NCI-H187 treated with DMSO at 0.1 percent for 48 hours (cell line): ENCODE results near the gene JHY.

ENCODE experiments used
- DNase-seq: peaks from one replicate; lab custom pipeline; 2025; lab: John Stamatoyannopoulos, UW

JHY gene

DNA sequence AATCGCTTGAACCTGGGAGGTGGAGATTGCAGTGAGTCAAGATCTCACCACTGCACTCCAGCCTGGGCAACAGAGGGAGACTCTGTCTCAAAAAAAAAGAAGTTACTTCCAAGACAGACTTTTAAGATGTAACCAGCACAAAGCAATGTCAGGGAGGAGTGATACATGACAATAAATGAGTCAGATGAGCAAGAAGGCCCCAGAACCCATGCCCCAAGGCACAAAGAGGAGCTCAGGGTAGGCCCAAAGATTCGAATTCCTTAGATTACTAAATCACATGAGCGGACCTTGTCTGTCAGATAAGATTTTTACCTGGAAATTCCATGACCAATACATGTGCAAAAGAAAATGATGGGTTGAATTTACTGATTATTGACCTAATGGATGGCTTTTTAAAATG lies 10.5 kb upstream of the JHY start:
- no peak for DNase-seq

DNA sequence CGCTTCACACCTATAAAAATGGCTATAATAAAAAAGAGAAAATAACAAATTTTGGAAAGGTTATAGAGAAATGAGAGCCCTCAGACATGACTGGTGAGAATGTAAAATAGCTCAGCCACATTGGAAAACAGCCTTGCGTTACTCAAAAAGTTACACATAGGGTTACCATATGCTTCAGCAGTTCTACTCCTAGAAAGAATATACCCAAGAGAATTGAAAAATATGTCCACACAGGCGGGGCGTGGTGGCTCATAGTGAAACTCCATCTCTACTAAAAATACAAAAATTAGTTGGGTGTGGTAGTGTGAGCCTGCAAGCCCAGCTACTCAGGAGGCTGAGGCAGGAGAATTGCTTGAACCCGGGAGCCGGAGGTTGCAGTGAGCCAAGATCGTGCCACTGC lies 7.6 kb upstream of the JHY start:
- DNase-seq = no peak

DNA sequence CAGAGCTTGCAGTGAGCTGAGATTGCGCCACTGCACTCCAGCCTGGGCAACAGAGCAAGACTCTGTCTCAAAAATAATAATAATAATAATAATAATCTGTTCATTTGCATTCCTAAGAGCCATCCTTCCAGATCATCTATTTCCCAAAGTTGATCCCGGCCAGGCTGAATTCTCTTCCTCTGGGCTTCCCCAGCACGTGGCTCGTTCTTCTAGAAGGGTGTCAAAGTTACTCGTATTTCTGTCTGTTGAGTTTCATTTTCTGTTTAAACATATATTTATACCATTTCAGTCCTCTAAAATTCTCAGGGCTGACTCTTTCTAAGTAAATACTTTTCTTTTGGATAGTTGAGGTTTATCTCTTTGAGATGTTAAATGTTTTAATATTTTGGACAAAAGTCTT lies 4.8 kb upstream of the JHY start:
- no peak for DNase-seq

DNA sequence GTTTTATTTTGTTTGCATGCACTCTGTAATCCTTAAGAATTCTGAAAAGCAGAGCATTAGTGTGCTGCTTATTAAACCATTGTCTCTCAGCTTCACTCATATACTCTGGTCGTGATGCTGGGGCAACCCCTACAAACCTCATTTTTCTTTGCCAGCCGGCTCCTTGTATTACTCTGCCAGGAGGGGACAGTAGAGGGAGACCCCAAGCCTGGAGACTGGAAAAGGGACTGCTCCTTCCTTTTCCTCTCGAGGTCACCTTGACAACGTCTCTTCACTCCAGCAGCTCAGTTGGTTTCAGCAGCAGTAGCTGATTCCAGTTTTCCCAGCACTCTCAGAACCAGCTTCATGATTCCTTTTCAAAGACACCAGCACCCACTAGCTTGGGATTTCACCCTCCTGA lies 2.8 kb upstream of the JHY start:
- no peak for DNase-seq

DNA sequence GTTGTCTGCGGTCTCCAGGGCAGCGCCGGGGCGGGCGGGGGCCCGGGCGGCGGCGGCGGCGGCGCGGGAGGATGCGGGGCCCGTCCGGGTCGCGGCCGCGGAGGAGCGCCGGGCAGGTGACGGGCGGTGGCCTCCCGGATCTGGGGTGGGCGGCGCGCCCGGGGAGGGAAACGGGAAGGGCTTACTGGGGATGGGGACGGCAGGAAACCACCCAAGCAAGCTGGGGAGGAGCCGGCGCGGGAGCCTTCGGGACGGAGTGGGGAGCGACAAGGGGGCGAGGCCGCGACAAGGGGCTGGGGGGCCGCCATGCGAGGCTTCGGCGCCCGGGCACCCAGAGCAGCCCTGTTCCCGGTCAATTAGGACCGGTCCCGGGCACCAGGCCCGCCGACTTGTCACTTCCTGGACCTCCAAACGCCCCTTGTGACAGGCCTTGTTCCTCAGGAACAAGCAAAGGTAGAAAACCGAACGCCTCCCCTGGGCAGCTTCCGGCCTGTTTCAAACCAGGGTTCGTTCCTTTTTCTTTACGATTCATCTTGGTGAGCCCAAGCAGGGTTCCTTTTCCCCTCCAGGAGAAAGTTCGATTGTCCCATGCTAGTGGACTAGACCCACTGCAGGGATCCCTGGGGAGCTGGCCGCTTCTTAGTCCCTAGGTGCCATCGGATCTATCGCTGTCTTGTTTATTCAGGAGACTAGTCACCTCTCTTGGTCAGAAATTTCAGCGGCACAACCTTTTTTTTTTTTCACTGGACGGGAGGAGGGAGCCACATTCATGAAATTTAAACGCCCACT lies 492 bp downstream of the JHY start:
- no peak for DNase-seq

DNA sequence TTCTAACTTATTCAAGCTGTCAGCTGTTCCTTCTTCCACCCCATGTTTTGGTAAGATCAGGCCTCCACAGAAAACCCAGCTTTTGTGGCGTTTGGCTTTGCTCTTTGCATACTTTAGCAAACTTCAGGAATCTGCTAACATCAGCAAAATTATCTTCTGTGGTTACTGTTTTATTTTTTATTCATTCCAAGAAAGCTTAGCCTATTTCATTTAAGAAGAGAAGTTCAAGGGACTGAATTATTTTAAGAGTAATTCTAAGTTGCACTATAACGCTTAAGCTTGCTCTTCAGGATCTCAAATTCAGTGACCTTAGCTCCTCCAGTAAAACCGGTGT lies 1.1 kb downstream of the JHY start:
- DNase-seq = no peak

DNA sequence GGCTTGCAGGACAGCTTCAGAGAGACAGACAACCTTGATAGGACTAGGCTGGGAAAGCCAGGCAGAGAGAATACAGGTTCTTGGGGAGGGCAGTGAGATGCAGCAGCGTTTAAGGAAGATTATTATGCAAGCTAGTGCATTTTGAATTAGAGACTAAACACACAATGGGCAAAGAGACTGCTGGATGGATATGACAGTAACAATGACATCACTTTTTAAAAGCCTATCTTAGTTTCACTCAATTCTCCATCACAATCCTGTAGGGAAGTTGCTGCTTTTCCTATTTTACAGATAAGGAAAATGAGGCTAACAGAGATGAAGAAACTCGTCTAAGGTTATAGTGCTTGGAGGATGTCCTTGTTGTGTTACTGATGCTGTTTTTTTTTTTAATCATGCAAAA lies 5.6 kb downstream of the JHY start:
- no peak for DNase-seq

DNA sequence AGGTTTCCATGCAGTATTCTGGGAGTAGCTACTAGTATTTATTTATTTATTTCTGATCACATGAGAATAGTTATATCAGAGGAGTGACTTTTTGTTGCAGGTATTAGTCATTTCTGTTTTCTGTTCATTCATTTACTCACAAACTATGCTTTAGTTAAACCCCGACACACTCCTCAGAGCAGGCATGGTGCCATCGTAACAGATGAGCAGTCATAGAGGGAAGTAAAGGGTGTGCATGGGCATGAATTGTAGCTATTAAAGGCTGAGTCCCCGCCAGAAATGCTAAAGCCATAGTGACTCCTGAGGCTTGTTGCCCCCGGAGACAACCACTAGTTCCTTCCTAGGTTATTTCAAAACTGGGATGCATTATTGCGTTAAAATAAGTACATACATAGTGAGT lies 10.6 kb downstream of the JHY start:
- DNase-seq = no peak

DNA sequence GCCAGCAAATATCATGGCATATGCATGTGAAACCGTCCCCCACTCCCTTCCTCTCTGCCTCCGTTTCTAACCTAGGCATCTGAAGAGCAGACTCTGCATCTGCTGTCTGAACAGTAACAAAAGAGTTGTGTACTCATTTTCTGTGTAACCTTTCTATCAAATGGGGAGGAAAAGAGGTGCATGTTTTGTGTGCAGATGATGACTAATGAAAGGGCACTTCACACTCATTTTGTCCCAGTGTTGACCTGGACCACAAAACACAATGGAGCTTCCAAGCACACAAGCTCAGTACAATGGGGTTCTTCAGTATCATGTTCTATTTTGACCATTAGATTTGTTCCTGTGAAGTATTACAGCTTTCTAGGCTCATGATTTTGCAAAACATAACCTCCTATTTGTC lies 13.0 kb downstream of the JHY start:
- DNase-seq = peak; percentile 56

DNA sequence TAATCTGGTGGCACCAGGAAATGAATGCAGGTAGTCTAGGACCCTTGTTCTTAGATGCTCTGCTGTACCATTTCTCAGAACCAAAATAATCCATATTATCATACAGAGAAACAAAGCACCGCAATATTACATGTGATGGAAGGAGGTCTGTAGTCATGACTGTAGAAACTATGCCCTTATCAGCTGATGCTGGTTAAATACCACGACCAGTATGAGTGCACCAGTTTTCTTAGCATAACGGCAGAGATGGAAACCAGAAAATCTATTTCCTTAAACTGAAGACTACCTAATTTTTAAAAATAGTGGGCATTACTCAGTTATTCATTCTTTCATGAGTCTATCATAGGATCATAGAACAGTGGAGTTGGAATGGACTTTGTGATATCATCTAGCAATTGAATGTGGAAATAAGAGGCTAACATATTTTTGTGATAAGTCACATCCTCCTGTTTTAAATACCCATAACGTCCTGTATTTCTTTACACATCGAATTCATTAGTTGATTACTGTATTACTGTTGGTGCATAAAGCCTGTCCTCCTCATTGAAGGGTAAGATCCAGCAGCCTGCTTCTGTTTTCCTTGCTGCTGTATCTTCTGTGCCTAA lies 15.1 kb downstream of the JHY start:
- DNase-seq = no peak

DNA sequence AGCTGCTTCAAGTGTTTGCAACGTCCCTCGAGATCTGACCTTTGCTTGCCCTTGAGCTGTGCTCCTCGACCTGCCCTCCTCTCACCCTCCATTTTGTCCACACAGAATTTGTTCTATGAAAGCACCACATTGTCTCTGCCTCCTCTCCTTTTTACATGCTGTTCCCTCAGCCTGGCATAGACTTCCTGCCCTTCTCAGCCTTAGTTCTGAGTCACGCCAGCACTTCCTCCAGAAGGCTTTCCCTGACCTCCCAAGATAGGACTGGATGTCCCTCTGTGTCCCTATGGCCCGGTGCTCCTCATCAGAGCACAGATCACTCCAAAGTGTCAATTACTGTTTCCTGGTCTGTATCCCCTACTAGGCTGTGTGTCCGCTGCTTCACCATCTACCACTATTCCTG lies 16.2 kb downstream of the JHY start:
- DNase-seq = no peak

DNA sequence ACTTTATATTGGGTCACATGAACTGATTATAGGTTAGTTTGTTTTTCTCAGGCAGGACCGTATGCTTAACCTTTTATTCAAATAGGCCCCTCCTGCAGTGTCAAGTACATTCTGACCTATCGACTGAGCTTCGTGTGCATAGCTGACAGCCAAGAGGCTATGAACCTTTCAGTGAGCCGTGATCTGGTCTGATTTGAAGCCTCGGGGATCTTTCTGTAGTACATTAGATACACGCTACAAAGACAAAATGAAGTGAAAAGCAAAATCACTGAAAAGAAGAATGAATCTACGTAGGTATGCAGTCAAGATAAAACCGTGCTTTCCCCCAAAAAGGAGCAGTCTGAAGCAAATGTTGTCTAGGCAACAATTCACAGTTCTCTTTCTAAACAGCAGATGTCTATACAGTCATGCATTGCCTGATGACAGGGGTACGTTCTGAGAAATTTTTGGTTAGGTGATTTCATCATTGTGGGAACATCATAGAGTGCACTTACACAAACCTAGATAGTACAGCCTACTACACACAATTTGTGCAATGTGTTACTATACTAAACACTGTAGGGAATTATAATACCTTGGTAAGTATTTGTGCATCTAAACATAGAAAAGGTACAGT lies 18.1 kb downstream of the JHY start:
- DNase-seq = no peak

DNA sequence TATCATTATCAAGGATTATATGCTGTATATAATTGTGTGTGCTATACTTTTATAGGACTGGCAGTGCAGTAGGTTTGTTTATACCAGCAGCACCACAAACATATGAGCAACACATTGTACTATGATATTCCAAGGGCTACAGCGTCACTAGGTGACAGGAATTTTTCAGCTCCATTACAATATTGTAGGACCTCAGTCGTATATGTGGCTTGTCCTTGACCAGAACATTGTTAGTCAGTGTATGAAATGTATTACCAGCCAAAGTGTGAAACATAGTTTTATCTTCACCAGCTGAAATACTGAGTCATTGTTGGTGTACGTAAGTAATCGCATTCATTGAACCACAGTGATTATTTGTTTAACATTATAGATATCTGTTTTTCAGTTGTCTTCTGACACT lies 20.4 kb downstream of the JHY start:
- DNase-seq = no peak

DNA sequence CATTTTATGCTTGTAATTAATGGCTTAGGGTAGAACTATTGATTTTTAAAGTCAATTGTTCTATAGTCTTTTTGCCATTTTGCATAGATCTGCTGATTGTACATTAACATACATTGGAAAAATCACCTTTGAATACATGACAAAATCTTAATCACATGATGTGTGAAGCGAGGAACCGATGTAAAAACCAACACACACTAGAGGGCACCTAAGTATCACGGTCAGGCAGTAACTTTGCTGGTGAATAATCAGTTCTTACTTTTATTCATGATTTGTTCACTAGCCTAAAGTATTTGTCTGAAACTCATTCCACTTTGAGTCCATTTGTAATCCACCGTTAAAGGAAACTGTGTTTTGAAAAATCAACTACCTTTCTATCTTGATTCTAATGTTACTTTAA lies 28.2 kb downstream of the JHY start:
- no peak for DNase-seq

DNA sequence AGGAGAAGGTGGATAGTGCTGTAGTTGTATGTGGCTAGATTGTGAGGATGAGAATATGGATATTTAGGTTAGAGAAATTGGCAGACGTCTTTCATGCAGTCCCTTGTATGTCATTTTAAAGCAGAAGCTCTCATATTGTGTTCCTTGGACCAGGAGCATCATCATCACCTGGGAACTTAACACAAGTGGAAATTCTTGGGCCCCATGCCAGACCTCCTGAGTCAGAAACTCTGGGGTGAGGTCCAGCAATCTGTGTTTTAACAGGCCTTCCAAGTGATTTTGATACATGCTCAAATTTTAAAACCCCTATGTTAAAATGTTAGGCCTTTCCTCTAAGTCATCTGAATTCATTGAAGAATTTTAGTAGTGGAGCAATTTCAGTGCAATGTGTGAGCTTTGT lies 34.8 kb downstream of the JHY start:
- no peak for DNase-seq

DNA sequence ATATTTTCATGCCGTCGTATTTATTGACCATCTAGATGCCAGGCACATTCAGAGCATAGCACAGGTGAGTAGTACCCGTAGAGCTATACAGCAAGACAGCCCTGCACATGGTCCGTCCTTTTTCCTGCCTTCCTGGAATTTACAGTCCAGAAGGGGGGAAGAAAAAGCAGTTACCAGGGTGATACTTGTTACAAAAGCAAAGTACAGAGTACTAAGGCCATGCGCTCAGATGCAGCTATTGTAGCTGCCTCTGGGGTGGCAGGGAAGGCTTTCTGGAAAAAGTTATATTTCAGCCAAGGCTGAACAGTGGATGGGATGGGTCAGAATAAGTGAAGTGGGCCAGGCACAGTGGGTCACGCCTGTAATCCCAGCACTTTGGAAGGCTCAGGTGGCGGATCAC lies 36.2 kb downstream of the JHY start:
- no peak for DNase-seq

DNA sequence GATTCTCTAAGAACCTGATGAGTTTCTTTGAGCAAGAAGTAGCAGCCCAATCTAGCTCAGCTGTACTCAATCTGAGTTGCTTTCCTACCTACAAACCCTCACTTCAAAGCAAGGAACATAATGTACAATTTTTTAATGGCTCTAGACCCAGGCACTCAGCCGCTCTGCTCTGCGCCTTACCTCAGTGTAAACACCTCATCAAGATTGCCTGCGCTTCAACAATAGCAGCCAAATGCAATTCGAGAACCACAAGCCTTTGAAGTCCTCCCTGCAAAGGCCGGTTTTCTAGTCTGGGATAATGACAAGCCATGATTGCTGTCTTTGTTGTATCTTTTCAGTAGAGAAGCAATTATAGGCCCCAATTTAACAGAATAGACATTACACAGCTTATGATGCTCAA lies 38.0 kb downstream of the JHY start:
- DNase-seq = peak; percentile 76

DNA sequence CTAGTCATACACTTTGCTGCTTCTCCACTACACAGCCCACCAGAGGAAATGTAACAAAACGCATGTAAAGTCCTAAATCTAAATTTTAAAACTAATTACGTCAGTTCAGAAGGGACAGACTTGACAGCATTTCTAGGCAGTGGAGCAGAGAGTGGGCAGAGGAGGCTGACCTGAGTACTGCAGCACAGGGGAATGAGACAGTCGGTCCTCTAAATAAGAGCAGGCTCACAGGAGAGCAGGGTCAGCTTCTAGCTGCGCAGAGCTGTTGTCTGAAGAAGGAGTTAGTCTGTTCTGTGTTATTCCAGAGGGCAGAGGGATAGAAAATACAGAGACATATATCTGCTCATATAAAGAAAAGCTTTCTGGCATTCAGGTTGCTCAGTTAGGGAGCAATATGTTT lies 40.3 kb downstream of the JHY start:
- DNase-seq = no peak

DNA sequence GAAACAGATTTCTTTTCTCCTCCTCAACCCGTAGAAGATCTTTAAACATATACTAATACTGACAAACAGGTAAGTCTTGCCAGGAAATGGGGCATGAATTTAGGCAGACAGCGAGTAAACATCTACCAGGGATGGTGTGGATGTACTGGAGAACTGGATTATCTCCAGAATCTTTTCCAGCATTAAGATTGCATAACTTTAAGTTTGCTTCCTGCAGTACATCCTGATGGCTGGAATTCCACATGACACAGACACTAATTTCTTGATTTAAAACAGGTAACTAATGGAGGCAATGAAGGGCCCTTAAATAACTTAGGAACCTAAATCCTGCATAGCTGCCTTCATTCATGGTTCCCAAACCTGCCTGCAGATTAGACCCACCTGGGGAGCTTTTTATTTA lies 40.7 kb downstream of the JHY start:
- DNase-seq = no peak

DNA sequence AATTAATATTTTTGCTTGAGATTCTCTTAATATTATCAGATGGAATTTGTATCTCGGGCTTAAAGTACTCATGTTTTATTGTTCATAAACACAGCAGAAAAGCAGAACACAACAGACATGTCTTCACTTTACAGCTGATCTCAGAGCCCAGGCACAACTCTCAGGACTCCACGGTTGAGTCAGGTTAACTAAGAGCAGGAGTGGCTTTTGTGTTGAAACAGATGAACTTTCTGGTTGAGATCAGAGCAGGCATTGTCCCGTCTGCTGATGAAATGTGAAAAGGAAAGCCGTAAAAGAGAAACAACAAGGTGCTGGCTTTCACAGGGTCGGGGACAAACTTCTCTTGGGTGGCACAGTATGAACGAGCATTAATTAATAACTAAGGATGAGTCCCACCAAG lies 49.0 kb downstream of the JHY start:
- DNase-seq = no peak

DNA sequence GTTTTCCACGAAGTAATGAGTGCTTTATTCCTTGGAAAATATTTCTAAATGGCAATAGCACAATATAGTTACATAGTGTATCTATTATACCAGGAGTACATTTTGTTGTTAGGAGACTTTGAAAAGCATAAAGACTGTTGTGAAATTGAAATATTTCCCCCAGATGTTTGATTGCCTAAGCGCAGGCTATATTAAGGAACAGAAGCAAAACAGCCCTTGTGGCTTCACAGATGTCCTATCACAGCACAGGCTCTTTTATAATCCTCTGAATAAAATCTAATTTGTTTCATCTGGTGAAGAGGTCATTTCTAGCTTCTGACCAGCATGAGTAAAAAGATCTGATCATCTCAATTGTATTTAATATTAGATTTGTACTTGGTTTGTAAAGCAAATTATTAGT lies 50.9 kb downstream of the JHY start:
- no peak for DNase-seq

DNA sequence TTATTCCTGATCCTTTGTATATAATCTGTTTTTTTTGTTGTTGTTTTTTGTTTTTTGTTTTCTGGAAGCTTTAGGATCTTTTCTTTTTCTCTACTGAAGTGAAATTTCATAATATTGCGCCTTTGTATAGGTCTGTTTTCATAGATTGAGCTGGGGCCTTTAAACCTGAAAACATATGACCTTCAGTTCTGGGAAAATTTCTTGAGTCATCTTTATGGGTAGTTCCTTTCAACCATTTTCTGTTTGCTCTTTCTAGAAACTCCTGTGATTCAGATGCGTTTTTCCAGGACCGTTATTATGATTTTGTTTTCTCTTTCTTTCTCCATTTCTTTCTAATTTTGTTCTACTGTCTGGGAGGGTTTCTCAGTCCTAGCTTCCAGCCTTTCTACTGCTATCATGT lies 55.4 kb downstream of the JHY start:
- no peak for DNase-seq

DNA sequence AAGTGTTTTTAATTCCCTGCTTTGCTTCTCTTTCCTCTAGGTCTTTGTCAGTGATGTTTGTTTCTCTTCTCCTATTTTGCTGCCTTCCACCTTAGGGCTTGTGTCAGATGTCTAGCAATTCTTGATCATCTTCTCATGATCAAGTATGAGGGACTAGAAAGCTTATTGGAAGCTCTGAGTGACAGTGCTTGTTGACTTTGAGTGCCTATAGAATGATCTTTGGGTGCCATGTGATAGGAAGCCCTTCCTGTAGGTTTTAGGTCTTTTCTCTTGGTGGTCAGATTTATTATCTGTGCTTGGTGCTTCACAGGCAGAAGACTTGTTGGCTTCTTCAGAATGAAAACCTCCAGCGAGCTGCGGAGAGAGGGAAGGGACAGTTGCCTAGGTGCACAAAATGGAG lies 56.0 kb downstream of the JHY start:
- DNase-seq = no peak

DNA sequence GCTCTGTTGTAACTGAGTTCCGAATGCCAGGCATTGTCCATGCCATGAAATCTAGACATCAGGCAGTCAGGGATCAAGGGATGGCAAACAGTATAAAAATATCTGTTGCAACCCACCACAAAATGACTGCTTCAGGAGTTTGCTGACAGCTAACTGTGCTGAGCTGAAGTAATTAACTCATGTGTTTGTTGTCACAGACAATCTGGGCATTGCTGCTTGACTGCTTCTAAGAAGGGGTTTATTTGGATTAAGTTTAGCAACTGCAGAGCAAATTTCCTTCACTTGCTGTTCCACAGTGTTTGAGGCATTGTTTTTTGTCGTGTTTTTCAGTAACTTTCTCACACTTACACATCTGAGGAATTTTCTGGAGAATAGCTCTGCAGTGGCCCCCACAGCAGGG lies 68.7 kb downstream of the JHY start:
- no peak for DNase-seq
